ENCODE data around the gene SP3. TPM values are rescaled to one million over a fixed set of nuclear protein-coding genes. Genes with fewer than 3 reads are reported as not detected.

Gene SP3
- polyA plus RNA-seq, 3 donors: 44.8 to 66.2 (median 54.2) TPM

DNA sequence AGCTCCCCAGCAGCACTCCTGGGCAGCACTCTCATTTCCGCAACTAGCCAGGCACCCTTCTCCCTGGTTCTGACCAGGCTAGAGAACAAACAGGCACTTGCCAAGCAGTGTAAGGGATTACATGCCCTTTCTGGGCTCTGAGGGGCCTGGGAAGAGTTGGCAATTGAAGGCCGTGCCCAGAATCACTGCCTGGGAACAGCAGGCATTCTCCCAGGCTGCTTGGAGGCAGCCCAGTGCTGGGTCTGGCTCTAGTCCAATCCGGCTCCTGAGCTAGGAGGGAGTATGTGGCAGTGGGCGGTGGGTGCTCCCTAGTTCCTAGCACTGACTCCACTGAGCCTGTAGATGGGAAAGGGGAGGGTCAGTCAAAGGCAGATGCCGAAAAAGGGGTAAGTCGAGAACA lies 34.1 kb upstream of the SP3 start:
- Mint-ChIP-seq H3K4me3 (no peak overlapping the region), H3K36me3 (peaks cover 2 to 14% of the 10 kb centered on the region in 2 donors), H3K27me3 (ENCODE audit: low read depth in 3 of 3) (peaks cover 0 to 4% (median 0%) of the 10 kb centered on the region in 3 donors), H3K4me1 (peaks cover 44% of the 10 kb centered on the region), H3K9me3 (peaks cover 3 to 9% (median 5%) of the 10 kb centered on the region in 7 donors), H3K27ac (peak overlapping the region; percentile 87 to 98 (median 95))
- H3K79me2 ChIP-seq (ENCODE audit: insufficient read depth, low read length): peaks cover 3% of the 10 kb centered on the region
- no peak for DNase-seq
- H4K20me1 ChIP-seq (ENCODE audit: insufficient read depth, low read length): no peaks in the 10 kb centered on the region
- intact Hi-C loops (cut with micrococcal nuclease): loop anchor here (5.0 kb wide), 2 partner anchors 33 to 43 kb away; no protein-coding TSS in a partner anchor
- H3K27ac ChIP-seq (ENCODE audit: low read depth in 1 of 2, low read length in 2 of 2): peak overlapping the region; percentile 94 to 95
- H3K36me3 ChIP-seq (replicated peaks in 1 of 2; ENCODE audit: control insufficient read depth in 1 of 2, insufficient read depth in 2 of 2, low read length in 2 of 2): no peaks in the 10 kb centered on the region
- peak overlapping the region; percentile 29 for H3K4me2 ChIP-seq (replicated peaks; ENCODE audit: extremely low read depth, low read length, poor library complexity, severe bottlenecking)
- 90% methylated on average over 5 of the region's 6 CpGs for WGBS (ENCODE audit: insufficient coverage)
- H3K9ac ChIP-seq (ENCODE audit: insufficient read depth, low read length, poor library complexity, severe bottlenecking): peak overlapping the region; percentile 2
- H3K4me1 ChIP-seq (ENCODE audit: control insufficient read depth in 1 of 2, insufficient read depth in 2 of 2, low read length in 2 of 2): peaks cover 42% of the 10 kb centered on the region in 2 donors
- H3K4me3 ChIP-seq (replicated peaks in 1 of 3; ENCODE audit: low read depth in 2 of 3, low read length in 3 of 3): peak overlapping the region in 1 of 3 experiments; percentile 47
- H3K27me3 ChIP-seq (ENCODE audit: control insufficient read depth in 2 of 2, insufficient read depth in 2 of 2, low read length in 2 of 2): no peaks in the 10 kb centered on the region
- H2AFZ ChIP-seq (ENCODE audit: insufficient read depth, low read depth, low read length, poor library complexity, severe bottlenecking): peak overlapping the region; percentile 43
- TF ChIP-seq, protein P1, sequence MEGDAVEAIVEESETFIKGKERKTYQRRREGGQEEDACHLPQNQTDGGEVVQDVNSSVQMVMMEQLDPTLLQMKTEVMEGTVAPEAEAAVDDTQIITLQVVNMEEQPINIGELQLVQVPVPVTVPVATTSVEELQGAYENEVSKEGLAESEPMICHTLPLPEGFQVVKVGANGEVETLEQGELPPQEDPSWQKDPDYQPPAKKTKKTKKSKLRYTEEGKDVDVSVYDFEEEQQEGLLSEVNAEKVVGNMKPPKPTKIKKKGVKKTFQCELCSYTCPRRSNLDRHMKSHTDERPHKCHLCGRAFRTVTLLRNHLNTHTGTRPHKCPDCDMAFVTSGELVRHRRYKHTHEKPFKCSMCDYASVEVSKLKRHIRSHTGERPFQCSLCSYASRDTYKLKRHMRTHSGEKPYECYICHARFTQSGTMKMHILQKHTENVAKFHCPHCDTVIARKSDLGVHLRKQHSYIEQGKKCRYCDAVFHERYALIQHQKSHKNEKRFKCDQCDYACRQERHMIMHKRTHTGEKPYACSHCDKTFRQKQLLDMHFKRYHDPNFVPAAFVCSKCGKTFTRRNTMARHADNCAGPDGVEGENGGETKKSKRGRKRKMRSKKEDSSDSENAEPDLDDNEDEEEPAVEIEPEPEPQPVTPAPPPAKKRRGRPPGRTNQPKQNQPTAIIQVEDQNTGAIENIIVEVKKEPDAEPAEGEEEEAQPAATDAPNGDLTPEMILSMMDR (IDR thresholded peaks at IDR 0.05): no peak
- H3K9me3 ChIP-seq (replicated peaks in 1 of 2; ENCODE audit: control insufficient read depth in 1 of 2, insufficient read depth in 1 of 2, low read length in 2 of 2): peaks cover 0 to 5% of the 10 kb centered on the region in 2 donors

- Histone ChIP-seq H2AFZ (ENCODE audit: insufficient read depth, low read depth, low read length, poor library complexity, severe bottlenecking) (peak overlapping the region; percentile 43), H3K36me3 (replicated peaks in 1 of 2; ENCODE audit: control insufficient read depth in 1 of 2, insufficient read depth in 2 of 2, low read length in 2 of 2) (no peaks in the 10 kb centered on the region), H4K20me1 (ENCODE audit: insufficient read depth, low read length) (no peaks in the 10 kb centered on the region), H3K9ac (ENCODE audit: insufficient read depth, low read length, poor library complexity, severe bottlenecking) (peak overlapping the region; percentile 56), H3K27me3 (ENCODE audit: control insufficient read depth in 2 of 2, insufficient read depth in 2 of 2, low read length in 2 of 2) (no peaks in the 10 kb centered on the region), H3K9me3 (replicated peaks in 1 of 2; ENCODE audit: control insufficient read depth in 1 of 2, insufficient read depth in 1 of 2, low read length in 2 of 2) (peaks cover 0 to 5% of the 10 kb centered on the region in 2 donors), H3K4me3 (replicated peaks in 1 of 3; ENCODE audit: low read depth in 2 of 3, low read length in 3 of 3) (peak overlapping the region; percentile 12 to 47 (median 25)), H3K4me2 (replicated peaks; ENCODE audit: extremely low read depth, low read length, poor library complexity, severe bottlenecking) (peak overlapping the region; percentile 29), H3K79me2 (ENCODE audit: insufficient read depth, low read length) (peaks cover 3% of the 10 kb centered on the region), H3K4me1 (ENCODE audit: control insufficient read depth in 1 of 2, insufficient read depth in 2 of 2, low read length in 2 of 2) (peaks cover 42% of the 10 kb centered on the region in 2 donors), H3K27ac (ENCODE audit: low read depth in 1 of 2, low read length in 2 of 2) (peak overlapping the region; percentile 94 to 95)
- Mint-ChIP-seq H3K27me3 (ENCODE audit: low read depth in 3 of 3) (peaks cover 0 to 1% (median 0%) of the 10 kb centered on the region in 3 donors), H3K27ac (peak overlapping the region; percentile 92 to 98 (median 97)), H3K4me1 (peaks cover 44% of the 10 kb centered on the region), H3K36me3 (peaks cover 2 to 12% of the 10 kb centered on the region in 2 donors), H3K9me3 (peaks cover 3 to 9% (median 5%) of the 10 kb centered on the region in 7 donors), H3K4me3 (peak overlapping the region; percentile 42 to 85)
- 8% methylated on average over 6 of the region's 7 CpGs for WGBS (ENCODE audit: insufficient coverage)
- TF ChIP-seq, protein P1 (IDR thresholded peaks at IDR 0.05): no peak
- peak in 2 of 3 donors; percentile 71 to 72 for DNase-seq
- intact Hi-C loops (cut with micrococcal nuclease): loop anchor here (5.0 kb wide), 2 partner anchors 34 to 44 kb away; no protein-coding TSS in a partner anchor
Measured at GRCh38 chr2:173998386-173998785, 33.2 kb upstream of the SP3 start.

Data from CD14-positive monocyte (primary cell).